Immature natural killer cell (primary cell): Measurements from ENCODE around the gene KRT13. TPM values are rescaled to one million over a fixed set of nuclear protein-coding genes. Genes with fewer than 3 reads are reported as not detected.

Experiments
- DNase-seq, 3 donors: peaks; one replicate each; pipeline ENCODE4 v3.0.0; 2022; ENCODE audit warnings: mixed read lengths in 1 of 3
- H3K27ac Mint-ChIP-seq, 6 donors: one replicate each; pipeline ENCODE4 v1.8.0; 2020; ENCODE audit warnings: mixed read lengths in 6 of 6, mild to moderate bottlenecking in 5 of 6, inconsistent platforms in 4 of 6, moderate library complexity in 3 of 6
- H3K27me3 Mint-ChIP-seq, 3 donors: one replicate each; pipeline ENCODE4 v1.8.0; 2020 to 2021; ENCODE audit warnings: low read depth in 3 of 3, mild to moderate bottlenecking in 3 of 3, mixed read lengths in 3 of 3, moderate library complexity in 3 of 3, inconsistent platforms in 1 of 3
- H3K36me3 Mint-ChIP-seq, 3 donors: one replicate each; pipeline ENCODE4 v1.8.0; 2020; ENCODE audit warnings: mixed read lengths in 3 of 3, inconsistent platforms in 2 of 3, mild to moderate bottlenecking in 2 of 3
- H3K4me1 Mint-ChIP-seq, 2 donors: one replicate each; pipeline ENCODE4 v1.8.0; 2020; ENCODE audit warnings: inconsistent platforms in 2 of 2, mild to moderate bottlenecking in 2 of 2, mixed read lengths in 2 of 2, moderate library complexity in 1 of 2
- H3K4me3 Mint-ChIP-seq, 5 donors: one replicate each; pipeline ENCODE4 v1.8.0; 2020; ENCODE audit warnings: mild to moderate bottlenecking in 5 of 5, mixed read lengths in 5 of 5, inconsistent platforms in 3 of 5, moderate library complexity in 3 of 5
- H3K9me3 Mint-ChIP-seq, 6 donors: one replicate each; pipeline ENCODE4 v1.8.0; 2020; ENCODE audit warnings: mild to moderate bottlenecking in 6 of 6, mixed read lengths in 6 of 6, inconsistent platforms in 4 of 6, moderate library complexity in 3 of 6
- polyA plus RNA-seq, 3 donors: library from polyadenylated mRNA; unstranded; fragments of 300-500 nt; fragmentation: Illumina TruSeq; gene quantifications; one replicate each; pipeline ENCODE4 v1.2.3, GENCODE V29; 2021

Gene KRT13
- polyA plus RNA-seq, 3 donors from 2014 or later: not detected

GRCh38 chr17:41532947-41533570 lies 27.6 kb upstream of the KRT13 start:
- Mint-ChIP-seq H3K4me3 (no peak overlapping the region), H3K27me3 (peaks cover 8 to 40% (median 13%) of the 10 kb centered on the region in 3 donors)
- no peak for DNase-seq

DNA sequence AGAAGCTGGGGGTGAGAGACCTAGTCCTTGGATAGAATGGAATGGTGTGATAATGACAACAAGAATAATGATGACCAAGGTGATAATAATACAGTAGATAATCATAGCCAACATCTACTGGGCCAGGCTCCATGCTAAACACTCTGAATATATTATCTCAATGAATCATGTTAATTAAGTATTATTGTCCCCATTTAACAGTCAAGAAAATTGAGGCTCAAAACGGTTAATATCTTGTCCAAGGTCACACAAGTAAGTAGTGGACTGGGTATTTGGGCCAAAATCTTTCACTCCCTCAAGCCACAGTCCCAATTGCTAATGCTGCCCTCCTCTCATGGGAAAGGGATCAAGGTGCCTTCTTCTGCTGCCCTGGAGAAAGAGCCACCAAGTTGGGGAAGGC lies 26.6 kb upstream of the KRT13 start:
- no peak overlapping the region for H3K27ac Mint-ChIP-seq
- H3K36me3 Mint-ChIP-seq: no peaks in the 10 kb centered on the region
- peaks cover 8 to 38% (median 13%) of the 10 kb centered on the region in 3 donors for H3K27me3 Mint-ChIP-seq
- no peaks in the 10 kb centered on the region for H3K9me3 Mint-ChIP-seq
- peaks cover 0 to 6% of the 10 kb centered on the region in 2 donors for H3K4me1 Mint-ChIP-seq
- no peak for DNase-seq
- no peak overlapping the region for H3K4me3 Mint-ChIP-seq

More at GRCh38 chr17:41532947-41533570, 27.6 kb upstream of the KRT13 start:
- Mint-ChIP-seq H3K27ac (no peak overlapping the region), H3K9me3 (no peaks in the 10 kb centered on the region), H3K4me1 (peaks cover 0 to 4% of the 10 kb centered on the region in 2 donors), H3K36me3 (no peaks in the 10 kb centered on the region)

DNA sequence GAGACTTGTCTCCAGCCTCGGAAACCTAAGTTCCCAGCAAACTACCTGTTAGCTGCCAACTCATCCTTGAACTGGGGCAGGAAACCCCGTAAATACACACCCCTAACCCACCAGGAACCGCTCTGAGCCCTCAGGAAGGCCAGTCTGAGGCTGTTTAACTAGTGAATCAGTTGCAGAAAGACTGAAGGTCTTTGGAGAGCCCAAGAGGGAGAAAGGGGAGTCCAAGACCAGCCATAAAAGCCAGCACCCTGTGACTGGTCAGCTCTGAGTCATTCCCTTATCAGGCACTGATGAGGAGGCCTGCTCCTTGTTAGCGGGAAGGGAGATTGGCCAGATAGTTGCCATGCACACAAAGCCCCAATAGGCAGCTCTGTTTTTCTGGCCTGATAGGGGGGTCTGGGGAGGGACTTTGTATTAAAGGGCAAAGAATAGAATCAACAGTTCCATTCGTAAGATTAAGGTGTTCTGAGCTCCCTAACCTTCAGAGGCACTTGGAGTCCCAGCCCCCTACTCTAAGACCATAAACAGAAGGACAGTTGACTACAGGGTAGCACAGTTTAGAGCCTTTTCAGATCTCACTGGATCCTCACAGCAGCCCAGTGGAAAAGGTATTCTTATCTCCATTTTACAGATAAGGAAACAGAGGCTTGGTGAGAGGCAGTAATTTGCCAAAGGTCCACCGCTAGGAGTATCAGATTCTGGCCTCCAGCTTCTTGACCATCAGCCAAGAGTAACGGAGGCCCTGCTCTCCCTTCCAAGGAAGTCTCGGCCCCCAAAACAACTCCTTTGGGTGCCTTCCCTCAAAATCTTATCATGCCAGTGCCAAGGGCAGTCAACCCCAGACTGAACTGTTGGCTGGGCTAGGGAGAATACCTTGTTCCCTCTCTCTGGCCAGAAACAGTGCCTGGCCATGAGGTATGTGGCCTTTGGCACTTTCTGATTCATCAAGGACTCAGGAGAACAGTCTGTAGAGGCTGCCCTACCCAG lies 24.9 kb upstream of the KRT13 start:
- H3K27ac Mint-ChIP-seq: no peak overlapping the region

GRCh38 chr17:41529491-41529915 lies 24.1 kb upstream of the KRT13 start:
- Mint-ChIP-seq H3K36me3 (peaks cover 0 to 3% (median 0%) of the 10 kb centered on the region in 3 donors), H3K27ac (no peak overlapping the region), H3K9me3 (peaks cover 0 to 1% (median 0%) of the 10 kb centered on the region in 6 donors), H3K4me1 (peaks cover 0 to 6% of the 10 kb centered on the region in 2 donors), H3K4me3 (no peak overlapping the region), H3K27me3 (peaks cover 13 to 37% (median 17%) of the 10 kb centered on the region in 3 donors)
- DNase-seq: no peak

More for the DNA sequence above, 24.9 kb upstream of the KRT13 start:
- Mint-ChIP-seq H3K27me3 (peaks cover 10 to 37% (median 13%) of the 10 kb centered on the region in 3 donors), H3K9me3 (peaks cover 0 to 1% (median 0%) of the 10 kb centered on the region in 6 donors), H3K36me3 (peaks cover 0 to 3% (median 0%) of the 10 kb centered on the region in 3 donors), H3K4me3 (no peak overlapping the region), H3K4me1 (peaks cover 0 to 6% of the 10 kb centered on the region in 2 donors)
- no peak for DNase-seq

DNA sequence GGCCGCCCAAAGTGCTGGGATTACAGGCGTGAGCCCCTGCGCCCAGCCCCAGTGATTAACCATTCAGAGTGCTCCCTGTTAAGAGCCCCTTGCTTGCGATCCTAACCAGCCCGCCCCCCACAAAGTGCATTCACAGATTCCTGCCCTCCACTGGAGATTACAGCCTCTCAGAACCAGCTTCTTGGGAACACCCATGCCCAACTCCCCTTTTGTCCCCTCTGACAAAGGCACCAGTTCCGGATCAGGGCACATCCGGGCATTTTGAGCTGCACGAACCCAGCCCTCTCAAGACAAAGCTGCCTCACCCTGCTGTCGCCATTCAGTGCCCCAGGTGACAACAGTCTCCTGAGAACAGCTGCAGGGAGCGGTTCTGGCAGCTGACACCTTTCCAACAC lies 23.5 kb upstream of the KRT13 start:
- Mint-ChIP-seq H3K4me3 (no peak overlapping the region), H3K4me1 (peaks cover 0 to 6% of the 10 kb centered on the region in 2 donors), H3K9me3 (peaks cover 0 to 1% (median 0%) of the 10 kb centered on the region in 6 donors), H3K27me3 (peaks cover 14 to 37% (median 17%) of the 10 kb centered on the region in 3 donors), H3K27ac (no peak overlapping the region), H3K36me3 (peaks cover 0 to 3% (median 0%) of the 10 kb centered on the region in 3 donors)
- no peak for DNase-seq

DNA sequence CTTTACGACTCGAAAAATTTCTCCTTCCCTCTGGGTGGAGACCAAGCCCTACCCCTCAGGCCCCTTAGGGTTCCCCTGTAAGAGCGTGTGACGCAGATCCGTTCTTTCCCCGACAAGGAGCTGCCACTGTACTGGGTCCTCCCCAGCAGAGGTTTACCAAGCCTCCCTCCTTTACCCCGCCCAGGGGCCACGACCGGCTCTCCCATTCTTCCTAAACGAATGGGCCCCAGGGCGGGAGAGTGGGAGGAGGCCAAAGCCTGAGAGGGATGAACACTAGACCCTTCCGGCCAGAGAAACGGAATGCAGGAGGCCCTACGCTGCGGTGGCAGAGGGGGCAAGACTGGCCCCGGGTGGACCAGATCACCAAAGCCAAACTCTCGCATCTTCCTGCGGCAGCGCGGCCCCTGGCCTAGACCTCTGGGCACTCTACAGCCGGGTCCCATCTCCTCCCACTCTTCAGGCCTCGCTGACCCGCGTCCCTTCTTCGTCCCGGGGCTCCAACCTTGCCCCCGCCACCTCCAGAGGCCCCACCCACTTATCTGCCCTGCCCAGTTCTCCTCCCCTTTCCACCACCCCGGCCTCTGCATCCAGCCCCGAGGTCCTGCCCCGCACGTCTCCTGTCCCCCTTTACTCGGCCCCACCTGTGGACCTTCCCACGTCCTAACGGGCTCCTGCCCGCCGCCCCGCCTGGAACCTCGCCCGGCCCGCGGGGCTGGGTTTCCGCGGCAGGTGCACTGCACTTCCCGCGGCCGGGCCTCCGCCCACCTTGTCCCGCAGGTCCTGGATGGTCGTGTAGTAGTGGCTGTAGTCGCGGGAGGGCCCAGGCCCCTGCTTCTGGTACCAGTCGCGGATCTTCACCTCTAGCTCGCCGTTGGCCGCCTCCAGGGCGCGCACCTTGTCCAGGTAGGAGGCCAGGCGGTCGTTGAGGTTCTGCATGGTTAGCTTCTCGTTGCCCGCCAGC lies 21.9 kb upstream of the KRT13 start:
- no peak overlapping the region for H3K27ac Mint-ChIP-seq
- no peak for DNase-seq

GRCh38 chr17:41524261-41524660 lies 18.8 kb upstream of the KRT13 start:
- H3K27ac Mint-ChIP-seq: no peak overlapping the region
- H3K9me3 Mint-ChIP-seq: peaks cover 0 to 1% (median 0%) of the 10 kb centered on the region in 6 donors
- no peak overlapping the region for H3K4me3 Mint-ChIP-seq
- peaks cover 5 to 22% (median 11%) of the 10 kb centered on the region in 3 donors for H3K27me3 Mint-ChIP-seq
- peaks cover 0 to 6% of the 10 kb centered on the region in 2 donors for H3K4me1 Mint-ChIP-seq
- no peak for DNase-seq
- H3K36me3 Mint-ChIP-seq: peaks cover 0 to 3% (median 0%) of the 10 kb centered on the region in 3 donors

More for the DNA sequence above, 21.9 kb upstream of the KRT13 start:
- peaks cover 0 to 3% (median 0%) of the 10 kb centered on the region in 3 donors for H3K36me3 Mint-ChIP-seq
- peaks cover 10 to 35% (median 13%) of the 10 kb centered on the region in 3 donors for H3K27me3 Mint-ChIP-seq
- peak overlapping the region in 1 of 5 donors; percentile 47 for H3K4me3 Mint-ChIP-seq
- peaks cover 0 to 6% of the 10 kb centered on the region in 2 donors for H3K4me1 Mint-ChIP-seq
- peaks cover 0 to 1% (median 0%) of the 10 kb centered on the region in 6 donors for H3K9me3 Mint-ChIP-seq

- Mint-ChIP-seq H3K4me1 (peaks cover 0 to 3% of the 10 kb centered on the region in 2 donors), H3K27me3 (peaks cover 4 to 17% (median 10%) of the 10 kb centered on the region in 3 donors), H3K9me3 (peaks cover 0 to 1% (median 0%) of the 10 kb centered on the region in 6 donors), H3K4me3 (no peak overlapping the region), H3K27ac (no peak overlapping the region), H3K36me3 (peaks cover 0 to 3% (median 0%) of the 10 kb centered on the region in 3 donors)
- no peak for DNase-seq
Measured at GRCh38 chr17:41523787-41524186, 18.4 kb upstream of the KRT13 start.

GRCh38 chr17:41523225-41523593 lies 17.8 kb upstream of the KRT13 start:
- Mint-ChIP-seq H3K27me3 (peaks cover 4 to 13% (median 9%) of the 10 kb centered on the region in 3 donors), H3K4me3 (no peak overlapping the region), H3K4me1 (peaks cover 0 to 2% of the 10 kb centered on the region in 2 donors), H3K27ac (no peak overlapping the region), H3K9me3 (peaks cover 0 to 1% (median 0%) of the 10 kb centered on the region in 6 donors), H3K36me3 (peaks cover 0 to 3% (median 0%) of the 10 kb centered on the region in 3 donors)
- no peak for DNase-seq

GRCh38 chr17:41522301-41523224 lies 17.2 kb upstream of the KRT13 start:
- Mint-ChIP-seq H3K9me3 (peaks cover 0 to 1% (median 0%) of the 10 kb centered on the region in 6 donors), H3K27ac (no peak overlapping the region), H3K4me1 (peaks cover 0 to 2% of the 10 kb centered on the region in 2 donors), H3K36me3 (peaks cover 0 to 3% (median 0%) of the 10 kb centered on the region in 3 donors), H3K27me3 (peaks cover 4 to 11% (median 9%) of the 10 kb centered on the region in 3 donors), H3K4me3 (no peak overlapping the region)
- no peak for DNase-seq

GRCh38 chr17:41521574-41522261 lies 16.3 kb upstream of the KRT13 start:
- no peaks in the 10 kb centered on the region for H3K4me1 Mint-ChIP-seq
- H3K36me3 Mint-ChIP-seq: peaks cover 0 to 3% (median 0%) of the 10 kb centered on the region in 3 donors
- H3K4me3 Mint-ChIP-seq: no peak overlapping the region
- H3K9me3 Mint-ChIP-seq: peaks cover 0 to 1% (median 0%) of the 10 kb centered on the region in 6 donors
- H3K27ac Mint-ChIP-seq: no peak overlapping the region
- no peak for DNase-seq
- peaks cover 4 to 7% (median 6%) of the 10 kb centered on the region in 3 donors for H3K27me3 Mint-ChIP-seq
